HUES48 (cell line): ENCODE data around the gene BPIFB1.

ENCODE experiments used
- H3K27ac ChIP-seq: one replicate; pipeline ENCODE4 v1.7.0; 2013; ENCODE audit warnings: low read depth, low read length, inconsistent platforms
- H3K27me3 ChIP-seq: 2 replicates; pipeline ENCODE4 v1.6.1; 2013; ENCODE audit warnings: mild to moderate bottlenecking, low read length; ENCODE audit not compliant: control insufficient read depth, insufficient read depth
- H3K36me3 ChIP-seq: 2 replicates; pipeline ENCODE4 v1.6.1; 2013; ENCODE audit warnings: low read length; ENCODE audit not compliant: control insufficient read depth, insufficient read depth
- H3K4me1 ChIP-seq: 2 replicates; pipeline ENCODE4 v1.6.1; 2013; ENCODE audit warnings: mild to moderate bottlenecking, low read length; ENCODE audit not compliant: control insufficient read depth, insufficient read depth
- H3K4me3 ChIP-seq: 2 replicates; pipeline ENCODE4 v1.5.1; 2013; ENCODE audit warnings: mild to moderate bottlenecking, low read depth, low read length
- H3K9ac ChIP-seq: 2 replicates; pipeline ENCODE4 v1.6.1; 2013; ENCODE audit warnings: mild to moderate bottlenecking, low read depth, low read length, moderate library complexity
- H3K9me3 ChIP-seq: 2 replicates; pipeline ENCODE4 v1.6.1; 2013; ENCODE audit warnings: low read length; ENCODE audit not compliant: control insufficient read depth, insufficient read depth

BPIFB1 gene

GRCh38 chr20:33272155-33272873 is 10.7 kb upstream of the BPIFB1 start:
- Histone ChIP-seq H3K27ac (no peak overlapping the region), H3K4me1 (no peaks in the 10 kb centered on the region), H3K9ac (no peak overlapping the region), H3K27me3 (no peaks in the 10 kb centered on the region), H3K4me3 (no peak overlapping the region), H3K9me3 (no peaks in the 10 kb centered on the region), H3K36me3 (no peaks in the 10 kb centered on the region)

- H3K27me3 ChIP-seq, result no peaks in the 10 kb centered on the region
- H3K36me3 ChIP-seq, result no peaks in the 10 kb centered on the region
- H3K4me1 ChIP-seq, result peaks cover 7% of the 10 kb centered on the region
- no peaks in the 10 kb centered on the region for H3K9me3 ChIP-seq
- no peak overlapping the region for H3K9ac ChIP-seq
- H3K27ac ChIP-seq, result no peak overlapping the region
- H3K4me3 ChIP-seq, result no peak overlapping the region
Measured at GRCh38 chr20:33273117-33273851, 9.7 kb upstream of the BPIFB1 start.

- no peak overlapping the region for H3K9ac ChIP-seq
- no peaks in the 10 kb centered on the region for H3K9me3 ChIP-seq
- no peak overlapping the region for H3K27ac ChIP-seq
- H3K4me1 ChIP-seq, result peaks cover 7% of the 10 kb centered on the region
- no peak overlapping the region for H3K4me3 ChIP-seq
- H3K27me3 ChIP-seq, result no peaks in the 10 kb centered on the region
- H3K36me3 ChIP-seq, result no peaks in the 10 kb centered on the region
Measured at GRCh38 chr20:33275215-33275614, 7.8 kb upstream of the BPIFB1 start.

GRCh38 chr20:33275871-33276270 is 7.1 kb upstream of the BPIFB1 start:
- Histone ChIP-seq H3K36me3 (no peaks in the 10 kb centered on the region), H3K4me3 (no peak overlapping the region), H3K9ac (no peak overlapping the region), H3K27me3 (no peaks in the 10 kb centered on the region), H3K27ac (no peak overlapping the region), H3K4me1 (peaks cover 7% of the 10 kb centered on the region), H3K9me3 (no peaks in the 10 kb centered on the region)

GRCh38 chr20:33276303-33277113 is 6.5 kb upstream of the BPIFB1 start:
- no peak overlapping the region for H3K27ac ChIP-seq
- H3K9ac ChIP-seq, result no peak overlapping the region
- no peaks in the 10 kb centered on the region for H3K9me3 ChIP-seq
- H3K4me3 ChIP-seq, result no peak overlapping the region
- H3K4me1 ChIP-seq, result peaks cover 7% of the 10 kb centered on the region
- H3K27me3 ChIP-seq, result no peaks in the 10 kb centered on the region
- H3K36me3 ChIP-seq, result no peaks in the 10 kb centered on the region

- Histone ChIP-seq H3K36me3 (no peaks in the 10 kb centered on the region), H3K9ac (no peak overlapping the region), H3K4me1 (peaks cover 7% of the 10 kb centered on the region), H3K9me3 (no peaks in the 10 kb centered on the region), H3K4me3 (no peak overlapping the region), H3K27me3 (no peaks in the 10 kb centered on the region), H3K27ac (no peak overlapping the region)
Measured at GRCh38 chr20:33277471-33278441, 5.3 kb upstream of the BPIFB1 start.

- no peaks in the 10 kb centered on the region for H3K36me3 ChIP-seq
- no peaks in the 10 kb centered on the region for H3K27me3 ChIP-seq
- H3K9me3 ChIP-seq, result no peaks in the 10 kb centered on the region
- H3K4me1 ChIP-seq, result peaks cover 7% of the 10 kb centered on the region
- no peak overlapping the region for H3K27ac ChIP-seq
- no peak overlapping the region for H3K9ac ChIP-seq
- H3K4me3 ChIP-seq, result no peak overlapping the region
Measured at GRCh38 chr20:33278700-33279099, 4.3 kb upstream of the BPIFB1 start.

- H3K9ac ChIP-seq, result no peak overlapping the region
- peaks cover 7% of the 10 kb centered on the region for H3K4me1 ChIP-seq
- H3K4me3 ChIP-seq, result no peak overlapping the region
- no peaks in the 10 kb centered on the region for H3K36me3 ChIP-seq
- no peaks in the 10 kb centered on the region for H3K9me3 ChIP-seq
- H3K27ac ChIP-seq, result no peak overlapping the region
- H3K27me3 ChIP-seq, result no peaks in the 10 kb centered on the region
Measured at GRCh38 chr20:33279261-33279910, 3.6 kb upstream of the BPIFB1 start.

GRCh38 chr20:33280000-33280680 is 2.9 kb upstream of the BPIFB1 start:
- Histone ChIP-seq H3K4me1 (peaks cover 7% of the 10 kb centered on the region), H3K27me3 (no peaks in the 10 kb centered on the region), H3K27ac (no peak overlapping the region), H3K36me3 (no peaks in the 10 kb centered on the region), H3K4me3 (no peak overlapping the region), H3K9ac (no peak overlapping the region), H3K9me3 (no peaks in the 10 kb centered on the region)
